Dendritic cell treated with granulocyte-macrophage colony-stimulating factor and Interleukin-4, amounts not matched to agents 40 ng/mL and 50 ng/mL, for 4 days (primary cell): ENCODE measurements around the gene ICA1.
"Not testable (repeated sequence)": the region's sequence is repeated elsewhere in the genome, so short reads cannot be mapped to it uniquely, and the experiment has no call there.

Experiments
- H3K27ac Mint-ChIP-seq: one replicate; pipeline ENCODE4 v1.8.0; 2022; ENCODE audit warnings: mild to moderate bottlenecking, mixed read lengths
- H3K27me3 Mint-ChIP-seq: one replicate; pipeline ENCODE4 v1.8.0; 2022; ENCODE audit warnings: mild to moderate bottlenecking, mixed read lengths
- H3K36me3 Mint-ChIP-seq: one replicate; pipeline ENCODE4 v1.8.0; 2022; ENCODE audit warnings: low read depth, mixed read lengths
- H3K4me1 Mint-ChIP-seq: one replicate; pipeline ENCODE4 v1.8.0; 2022; ENCODE audit warnings: low read depth, mixed read lengths
- H3K4me3 Mint-ChIP-seq: one replicate; pipeline ENCODE4 v1.8.0; 2022; ENCODE audit warnings: mild to moderate bottlenecking, moderate library complexity, mixed read lengths
- H3K9me3 Mint-ChIP-seq: one replicate; pipeline ENCODE4 v1.8.0; 2022; ENCODE audit warnings: mixed read lengths
- intact Hi-C: fragments of 100-400 bp; cut with micrococcal nuclease; formaldehyde crosslinking; loops from one replicate; pipeline ENCODE4 v1.15.0; 2022

ICA1 gene

DNA sequence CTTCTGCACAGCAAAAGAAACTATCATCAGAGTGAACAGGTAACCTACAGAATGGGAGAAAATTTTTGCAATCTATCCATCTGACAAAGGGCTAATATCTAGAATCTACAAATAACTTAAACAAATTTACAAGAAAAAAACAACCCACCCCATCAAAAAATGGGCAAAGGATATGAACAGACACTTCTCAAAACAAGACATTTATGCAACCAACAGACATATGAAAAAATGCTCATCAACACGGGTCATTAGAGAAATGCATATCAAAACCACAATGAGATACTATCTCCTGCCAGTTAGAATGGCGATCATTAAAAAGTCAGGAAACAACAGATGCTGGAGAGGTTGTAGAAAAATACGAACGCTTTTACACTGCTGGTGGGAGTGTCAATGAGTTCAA is 160.7 kb downstream of the ICA1 start:
- intact Hi-C loops, H3K27me3 Mint-ChIP-seq, H3K27ac Mint-ChIP-seq, H3K4me3 Mint-ChIP-seq, H3K4me1 Mint-ChIP-seq, H3K9me3 Mint-ChIP-seq, H3K36me3 Mint-ChIP-seq: not testable (repeated sequence)

DNA sequence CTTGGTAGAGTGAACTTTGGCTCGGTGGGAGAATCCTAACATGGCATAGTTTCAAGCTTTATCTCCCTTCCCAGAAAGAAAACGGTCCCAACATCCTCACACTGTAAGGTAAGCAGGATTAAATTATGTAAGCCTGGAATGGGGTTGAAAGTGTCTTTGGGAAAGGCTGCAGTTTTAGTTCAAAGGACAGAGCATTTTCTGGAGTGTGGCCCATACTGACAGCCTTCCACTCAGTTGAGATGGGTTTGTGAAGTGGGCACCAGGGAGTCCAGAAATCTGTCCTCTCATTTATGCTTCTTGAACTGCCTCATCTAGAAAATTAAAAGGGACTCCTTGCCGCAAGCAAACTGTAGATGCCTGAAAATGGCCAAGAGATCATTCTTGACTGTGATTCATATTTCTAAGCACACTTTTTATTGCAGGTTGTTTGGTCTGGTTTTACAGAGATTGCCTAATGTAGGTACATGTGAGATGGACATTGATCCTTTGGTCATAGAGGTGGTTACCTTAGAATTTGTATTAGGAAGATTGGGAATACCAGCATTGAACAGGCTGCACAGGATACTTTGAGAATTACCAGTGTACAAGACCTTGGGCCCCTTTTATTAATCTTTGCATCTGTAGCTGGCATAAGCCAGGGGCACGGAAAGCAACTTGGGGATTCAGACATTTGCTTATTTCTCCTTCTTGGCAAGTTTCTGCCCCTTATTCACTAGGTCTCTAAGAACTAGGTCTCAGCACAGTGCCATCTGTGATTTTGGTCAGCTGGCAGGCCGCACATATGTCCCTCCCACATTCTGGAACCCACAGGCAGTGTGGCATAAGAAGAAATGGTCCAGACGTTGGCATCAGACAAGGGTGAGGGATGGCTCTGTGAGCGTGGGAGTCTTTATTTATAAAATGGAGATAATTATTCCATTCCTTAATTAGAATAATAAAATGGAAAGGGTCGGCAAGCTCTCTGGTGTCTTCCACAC is 167.5 kb downstream of the ICA1 start:
- H3K27ac Mint-ChIP-seq = no peak overlapping the region

DNA sequence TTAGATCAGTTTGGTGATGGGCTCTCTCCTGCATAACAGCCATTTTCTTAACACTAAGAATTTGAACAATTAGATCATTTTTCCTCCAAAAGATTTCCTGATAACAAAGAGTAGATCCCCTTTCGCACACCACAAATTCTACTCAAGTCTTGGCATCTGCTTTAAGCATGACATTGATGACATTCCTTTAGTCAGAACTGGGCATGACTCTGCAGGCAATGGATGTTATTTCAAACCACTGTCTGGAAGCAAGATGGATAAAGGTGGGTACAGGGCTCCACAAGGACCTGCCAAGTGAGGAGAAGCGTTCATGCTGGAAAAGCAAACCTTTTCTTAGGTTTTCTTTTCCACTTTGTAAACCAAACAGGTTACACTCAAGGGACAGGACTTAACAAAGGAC is 169.8 kb downstream of the ICA1 start:
- Mint-ChIP-seq H3K27me3 (no peaks in the 10 kb centered on the region), H3K4me1 (no peaks in the 10 kb centered on the region), H3K36me3 (no peaks in the 10 kb centered on the region), H3K4me3 (no peak overlapping the region), H3K27ac (no peak overlapping the region), H3K9me3 (no peaks in the 10 kb centered on the region)
- intact Hi-C loops = no loop called here

More for the DNA sequence above, 167.5 kb downstream of the ICA1 start:
- Mint-ChIP-seq H3K4me3 (no peak overlapping the region), H3K27me3 (no peaks in the 10 kb centered on the region), H3K9me3 (no peaks in the 10 kb centered on the region), H3K36me3 (no peaks in the 10 kb centered on the region), H3K4me1 (no peaks in the 10 kb centered on the region)
- intact Hi-C loops = no loop called here

DNA sequence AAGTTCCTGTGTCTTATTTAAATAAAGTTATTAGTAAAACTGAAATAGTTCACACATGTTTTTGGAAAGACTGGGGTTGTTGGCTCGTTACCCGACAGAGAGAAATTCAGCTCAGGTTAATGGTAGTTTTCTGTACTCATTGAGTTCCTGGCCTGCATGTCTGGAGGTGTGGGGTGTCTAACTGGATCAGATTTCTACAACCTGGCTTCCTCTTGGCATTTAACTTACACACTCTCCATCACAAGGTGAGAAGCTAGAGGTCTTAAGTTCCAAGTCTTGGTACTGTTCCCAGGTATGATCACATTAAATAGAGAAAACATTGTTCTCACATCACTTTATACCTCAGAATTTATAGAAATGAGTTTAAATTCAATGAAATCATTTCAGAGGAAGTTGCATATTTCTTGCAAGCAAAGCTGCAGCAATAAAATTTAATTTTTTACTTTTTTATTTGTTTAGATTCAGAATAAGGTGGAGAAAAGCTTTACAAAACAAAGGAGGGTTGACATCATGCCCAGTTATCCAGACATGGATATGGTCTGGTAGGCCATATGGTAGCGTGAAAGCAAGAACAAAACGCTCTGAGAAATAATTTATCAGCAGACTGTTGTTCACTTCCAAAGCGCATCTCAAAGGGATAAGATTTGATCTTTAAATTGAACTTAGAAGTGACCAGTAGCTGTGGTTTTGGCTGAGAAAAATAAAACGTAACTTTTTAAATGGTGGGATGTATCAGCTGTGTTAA is 172.8 kb downstream of the ICA1 start:
- H3K27me3 Mint-ChIP-seq = no peaks in the 10 kb centered on the region
- no peaks in the 10 kb centered on the region for H3K4me1 Mint-ChIP-seq
- no peak overlapping the region for H3K27ac Mint-ChIP-seq

DNA sequence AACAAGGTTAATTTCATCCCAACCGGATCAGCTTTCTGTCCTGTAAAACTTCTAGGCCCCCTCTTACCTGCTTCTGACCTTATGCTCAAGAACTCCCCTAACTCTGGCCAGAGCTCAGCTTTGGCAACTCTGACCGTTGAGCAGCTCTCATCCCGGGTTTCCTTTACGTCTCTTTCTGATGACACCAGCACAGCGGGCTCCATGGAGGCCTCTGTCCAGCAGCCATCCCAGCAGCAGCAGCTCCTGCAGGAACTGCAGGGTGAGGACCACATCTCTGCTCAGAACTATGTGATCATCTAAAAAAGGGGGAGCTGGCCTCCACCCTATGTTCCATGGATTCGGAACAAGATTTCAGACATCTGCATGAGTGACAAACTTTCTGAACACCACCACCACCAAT is 175.7 kb downstream of the ICA1 start:
- Mint-ChIP-seq H3K27me3 (no peaks in the 10 kb centered on the region), H3K27ac (no peak overlapping the region), H3K9me3 (no peaks in the 10 kb centered on the region), H3K4me3 (no peak overlapping the region), H3K4me1 (no peaks in the 10 kb centered on the region), H3K36me3 (no peaks in the 10 kb centered on the region)
- intact Hi-C loops = no loop called here

More for the DNA sequence above, 172.8 kb downstream of the ICA1 start:
- Mint-ChIP-seq H3K36me3 (no peaks in the 10 kb centered on the region), H3K9me3 (no peaks in the 10 kb centered on the region), H3K4me3 (no peak overlapping the region)
- intact Hi-C loops = no loop called here

DNA sequence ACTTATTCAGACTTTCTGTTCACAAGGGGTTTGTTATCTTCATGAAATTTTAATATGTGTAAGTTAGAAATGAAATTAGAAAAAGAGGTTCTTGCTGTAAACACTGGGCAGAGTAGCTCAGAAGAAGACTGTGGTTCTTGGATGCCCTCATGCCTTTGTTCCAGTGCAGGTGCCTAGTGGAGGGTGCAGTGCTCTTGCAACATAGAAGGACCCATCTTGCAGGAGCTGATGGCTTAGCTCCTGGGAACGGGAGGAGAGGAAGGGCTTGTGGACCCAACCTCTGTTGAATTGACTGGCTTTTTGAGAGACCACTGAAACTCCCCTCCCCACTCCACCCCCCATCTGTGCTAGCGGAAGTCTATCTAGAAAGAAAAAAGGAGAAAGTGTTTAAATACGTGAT is 176.5 kb downstream of the ICA1 start:
- Mint-ChIP-seq H3K27ac (no peak overlapping the region), H3K9me3 (no peaks in the 10 kb centered on the region), H3K36me3 (no peaks in the 10 kb centered on the region), H3K4me3 (no peak overlapping the region), H3K27me3 (no peaks in the 10 kb centered on the region), H3K4me1 (no peaks in the 10 kb centered on the region)
- intact Hi-C loops = no loop called here

DNA sequence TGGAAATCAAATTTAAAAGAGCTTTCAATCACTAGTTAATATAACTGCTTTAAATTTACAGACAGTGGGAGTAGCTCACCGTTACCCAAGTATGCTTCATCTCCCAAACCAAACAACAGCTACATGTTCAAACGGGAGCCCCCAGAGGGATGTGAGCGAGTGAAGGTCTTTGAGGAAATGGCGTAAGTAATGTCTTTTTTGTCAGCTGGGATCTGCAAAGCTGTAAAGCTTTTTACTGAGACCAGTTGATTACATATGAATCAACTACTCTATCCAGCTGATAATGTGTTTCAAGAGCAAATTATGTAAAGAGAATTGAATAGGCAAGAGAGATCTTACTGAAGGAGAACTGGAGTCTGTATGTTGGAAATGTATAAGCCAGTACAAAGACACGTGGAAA is 177.1 kb downstream of the ICA1 start:
- intact Hi-C loops = no loop called here
- Mint-ChIP-seq H3K27ac (no peak overlapping the region), H3K9me3 (no peaks in the 10 kb centered on the region), H3K36me3 (no peaks in the 10 kb centered on the region), H3K27me3 (no peaks in the 10 kb centered on the region), H3K4me1 (no peaks in the 10 kb centered on the region), H3K4me3 (no peak overlapping the region)

DNA sequence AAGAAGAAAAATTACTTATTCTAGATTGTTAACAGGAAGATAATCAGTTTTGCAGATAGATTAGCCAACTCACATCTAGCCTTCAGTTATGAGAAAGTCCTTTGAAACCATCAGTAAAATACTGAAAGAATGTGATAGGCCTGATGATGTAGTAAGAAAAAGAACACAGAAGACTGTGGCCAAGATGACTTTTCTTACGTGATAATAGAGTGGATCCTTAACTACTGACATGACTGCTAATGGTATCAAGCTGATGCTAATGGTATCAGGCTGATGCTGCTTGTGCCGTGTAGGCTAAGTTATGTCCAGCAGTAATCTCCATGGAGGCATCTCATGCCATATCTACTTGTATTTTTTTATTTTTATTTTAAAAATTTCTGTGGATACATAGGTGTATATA is 179.2 kb downstream of the ICA1 start:
- Mint-ChIP-seq H3K9me3 (no peaks in the 10 kb centered on the region), H3K27me3 (no peaks in the 10 kb centered on the region), H3K36me3 (no peaks in the 10 kb centered on the region), H3K4me3 (no peak overlapping the region), H3K4me1 (no peaks in the 10 kb centered on the region), H3K27ac (no peak overlapping the region)
- intact Hi-C loops = no loop called here

DNA sequence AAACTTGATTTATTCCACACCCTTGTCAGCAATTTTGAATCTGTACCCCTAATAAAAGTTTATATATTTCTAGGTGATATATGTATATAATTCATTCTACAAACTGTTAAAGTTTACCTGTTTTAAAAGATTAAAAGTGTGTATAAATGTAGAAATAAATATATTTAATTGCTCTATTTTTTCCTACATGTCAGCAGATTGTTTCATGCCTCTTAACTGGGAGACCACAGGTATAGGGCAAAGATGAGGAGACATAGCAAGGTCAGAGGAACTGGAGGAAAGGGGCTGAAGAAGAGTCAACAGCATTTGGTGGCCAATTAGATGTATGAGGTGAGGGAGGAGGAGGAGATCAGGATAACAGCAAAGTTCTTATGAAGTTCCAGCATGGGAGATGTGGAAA is 183.5 kb downstream of the ICA1 start:
- intact Hi-C loops = no loop called here
- Mint-ChIP-seq H3K36me3 (no peaks in the 10 kb centered on the region), H3K4me1 (no peaks in the 10 kb centered on the region), H3K9me3 (no peaks in the 10 kb centered on the region), H3K27ac (no peak overlapping the region), H3K27me3 (no peaks in the 10 kb centered on the region), H3K4me3 (no peak overlapping the region)

DNA sequence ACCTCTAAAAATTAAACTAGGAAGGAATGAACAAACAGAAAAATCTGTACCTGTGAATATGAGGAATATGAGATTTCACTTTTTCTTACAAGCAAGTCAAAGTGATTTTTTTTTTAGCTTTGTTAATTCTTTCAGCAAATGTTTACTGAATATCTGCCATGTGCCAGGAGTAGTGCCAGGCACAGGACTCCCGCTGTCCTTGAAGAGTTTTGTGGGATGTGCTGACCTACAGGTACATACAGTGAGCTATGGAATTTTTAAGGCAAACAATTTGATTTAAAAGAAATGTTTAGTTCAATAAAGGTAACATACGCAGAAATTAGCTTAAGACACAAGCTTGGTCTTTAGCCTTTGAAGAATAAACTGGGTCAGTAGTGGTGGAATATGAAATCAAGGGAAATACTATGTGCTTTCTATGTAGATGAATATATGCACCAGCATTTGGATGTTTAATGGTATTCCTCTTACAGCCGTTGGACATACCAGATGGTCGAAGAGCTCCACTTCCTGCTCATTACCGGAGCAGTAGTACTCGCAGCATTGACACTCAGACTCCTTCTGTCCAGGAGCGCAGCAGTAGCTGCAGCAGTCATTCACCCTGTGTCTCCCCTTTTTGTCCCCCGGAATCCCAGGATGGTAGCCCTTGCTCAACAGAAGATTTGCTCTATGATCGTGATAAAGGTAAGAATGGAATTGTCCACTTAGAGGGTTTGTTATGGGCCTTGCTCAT is 191.4 kb downstream of the ICA1 start:
- H3K36me3 Mint-ChIP-seq = peaks cover 5% of the 10 kb centered on the region
- no peak overlapping the region for H3K27ac Mint-ChIP-seq
- no peaks in the 10 kb centered on the region for H3K9me3 Mint-ChIP-seq
- H3K4me1 Mint-ChIP-seq = no peaks in the 10 kb centered on the region
- intact Hi-C loops = no loop called here
- no peaks in the 10 kb centered on the region for H3K27me3 Mint-ChIP-seq
- no peak overlapping the region for H3K4me3 Mint-ChIP-seq

DNA sequence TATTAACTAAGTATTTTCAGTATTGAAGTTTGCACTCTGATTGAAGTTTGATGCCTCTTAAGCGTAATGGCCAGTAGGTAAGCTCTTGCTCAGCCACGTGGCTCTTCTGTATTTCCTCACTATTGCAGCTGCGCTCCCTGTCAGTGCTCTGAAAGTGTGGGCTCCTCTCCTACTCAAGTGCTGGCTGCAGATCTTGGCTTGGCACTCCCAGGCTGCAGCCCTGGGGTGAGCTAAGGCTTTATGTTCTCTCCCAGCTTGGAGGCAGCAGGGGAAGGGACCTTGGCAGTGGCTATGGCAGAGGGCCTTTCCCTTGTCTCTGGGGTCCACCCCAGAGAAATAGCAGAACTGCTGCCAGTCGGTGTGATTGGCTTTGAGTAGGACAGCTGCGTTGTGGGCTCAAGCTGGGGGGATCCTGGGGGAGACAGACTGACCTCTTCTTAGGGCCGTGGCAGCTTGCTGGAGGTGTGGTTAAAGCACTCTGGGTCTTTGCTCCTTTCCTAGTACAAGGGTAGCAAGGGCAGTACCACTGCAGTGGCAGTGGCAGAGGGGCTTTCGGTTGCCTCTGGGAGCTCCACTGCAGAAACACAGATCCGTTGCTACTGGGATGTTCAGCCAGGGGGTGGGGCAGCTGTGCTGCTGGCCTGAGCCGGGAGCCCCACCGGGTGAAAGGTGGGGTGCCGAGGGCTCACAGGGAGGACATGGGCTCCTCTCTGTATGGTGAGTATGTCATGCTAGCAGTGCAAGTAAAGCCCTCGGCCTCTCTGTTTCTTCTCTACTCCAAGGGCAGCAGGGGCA is 192.9 kb downstream of the ICA1 start:
- Mint-ChIP-seq H3K36me3 (peaks cover 5% of the 10 kb centered on the region), H3K27me3 (no peaks in the 10 kb centered on the region), H3K4me1 (no peaks in the 10 kb centered on the region), H3K27ac (no peak overlapping the region), H3K9me3 (no peaks in the 10 kb centered on the region), H3K4me3 (no peak overlapping the region)
- intact Hi-C loops = no loop called here

DNA sequence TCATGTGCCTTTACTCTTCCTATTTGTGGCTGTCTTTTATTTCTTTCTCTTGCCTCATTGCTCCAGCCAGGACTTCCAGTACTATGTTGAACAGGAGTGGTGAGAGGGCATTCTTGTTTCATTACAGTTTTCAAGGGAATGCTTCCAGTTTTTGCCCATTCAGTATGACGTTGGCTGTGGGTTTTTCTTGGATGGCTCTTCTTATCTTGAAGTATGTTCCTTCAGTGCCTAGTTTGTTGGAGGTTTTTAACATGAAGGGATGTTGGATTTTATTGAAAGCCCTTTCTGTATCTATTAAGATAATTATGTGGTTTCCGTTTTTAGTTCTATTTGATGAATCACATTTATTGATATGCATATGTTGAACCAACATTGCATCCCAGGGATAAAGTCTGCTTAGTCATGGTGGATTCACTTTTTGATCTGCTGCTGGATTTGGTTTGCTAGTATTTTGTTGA is 196.6 kb downstream of the ICA1 start:
- intact Hi-C loops = no loop called here
- no peak overlapping the region for H3K27ac Mint-ChIP-seq
- H3K36me3 Mint-ChIP-seq = no peaks in the 10 kb centered on the region
- no peak overlapping the region for H3K4me3 Mint-ChIP-seq
- H3K27me3 Mint-ChIP-seq = no peaks in the 10 kb centered on the region
- no peaks in the 10 kb centered on the region for H3K4me1 Mint-ChIP-seq
- no peaks in the 10 kb centered on the region for H3K9me3 Mint-ChIP-seq

DNA sequence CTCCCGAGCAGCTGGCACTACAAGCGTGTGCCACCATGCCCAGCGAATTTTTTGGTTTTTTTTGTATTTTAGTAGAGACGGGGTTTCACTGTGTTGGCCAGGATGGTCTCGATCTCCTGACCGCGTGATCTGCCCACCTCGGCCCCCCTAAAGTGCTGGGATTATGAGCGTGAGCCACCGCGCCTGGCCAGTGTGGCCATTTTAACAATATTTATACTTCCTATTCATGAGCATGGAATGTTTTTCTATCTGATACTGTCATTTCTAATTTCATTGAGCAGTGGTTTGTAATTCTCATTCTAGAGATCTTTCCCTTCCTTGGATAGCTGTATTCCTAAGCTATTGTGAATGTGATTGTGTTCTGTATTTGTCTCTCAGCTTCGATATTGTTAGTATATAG is 197.1 kb downstream of the ICA1 start:
- Mint-ChIP-seq H3K27me3 (no peaks in the 10 kb centered on the region), H3K36me3 (no peaks in the 10 kb centered on the region), H3K27ac (no peak overlapping the region), H3K4me3 (no peak overlapping the region), H3K9me3 (no peaks in the 10 kb centered on the region), H3K4me1 (no peaks in the 10 kb centered on the region)
- intact Hi-C loops = no loop called here
